IMR-90 (cell line): ENCODE results near the gene DDX21. TPM values are rescaled to one million over a fixed set of nuclear protein-coding genes. Genes with fewer than 3 reads are reported as not detected.

Experiments
- ATAC-seq: fragments of 200-7000 bp; cut with Tn5 transposase; 2 replicates; pipeline ENCODE4 v1.9.1; 2020; ENCODE audit warnings: low read depth, mild to moderate bottlenecking, moderate library complexity
- BruUV-seq: library from RNA; stranded (reverse); fragments of 400-500 nt; replicated peaks from 2 replicates; lab custom pipeline; 2021; lab: Mats Ljungman, UMichigan
- CTCF ChIA-PET: fragments of 300-600 bp; formaldehyde crosslinking; extraction: SDS; loops from one replicate; lab custom pipeline; 2021; ENCODE audit warnings: antibody characterized with exemption; lab: Yijun Ruan, JAX
- POLR2A ChIA-PET: fragments of 300-600 bp; sonication (Branson Sonifier 250); formaldehyde crosslinking; loops from one replicate; lab custom pipeline; 2022; ENCODE audit warnings: antibody characterized with exemption; ENCODE audit not compliant: unreplicated experiment; lab: Charles Lee
- DNase-seq: peaks from one replicate; pipeline ENCODE4 v3.0.0; 2013
- H2AFZ ChIP-seq: replicated peaks from 2 replicates; pipeline ENCODE3; 2013; ENCODE audit warnings: low read length, mild to moderate bottlenecking; ENCODE audit not compliant: poor library complexity
- H2AK5ac ChIP-seq: 2 replicates; pipeline ENCODE4 v1.6.1; 2013; ENCODE audit warnings: low read depth, low read length, inconsistent platforms
- H2AK9ac ChIP-seq: replicated peaks from 2 replicates; pipeline ENCODE3; 2013; ENCODE audit warnings: mild to moderate bottlenecking, low read depth, low read length, moderate library complexity; ENCODE audit not compliant: poor library complexity
- H2BK120ac ChIP-seq: 2 replicates; pipeline ENCODE4 v1.6.1; 2013; ENCODE audit warnings: low read depth, low read length, inconsistent platforms
- H2BK15ac ChIP-seq: 3 replicates; pipeline ENCODE4 v1.6.1; 2013; ENCODE audit warnings: low read depth, low read length, inconsistent platforms
- H2BK20ac ChIP-seq: 2 replicates; pipeline ENCODE4 v1.6.1; 2013; ENCODE audit warnings: low read depth, mild to moderate bottlenecking, inconsistent platforms, low read length, moderate library complexity
- H2BK5ac ChIP-seq: 2 replicates; pipeline ENCODE4 v1.6.1; 2013; ENCODE audit warnings: mild to moderate bottlenecking, low read depth, low read length, inconsistent platforms; ENCODE audit not compliant: poor library complexity, severe bottlenecking
- H3K14ac ChIP-seq: replicated peaks from 2 replicates; pipeline ENCODE4 v1.6.1; 2013; ENCODE audit warnings: low read depth, low read length, inconsistent platforms
- H3K18ac ChIP-seq: 2 replicates; pipeline ENCODE4 v1.6.1; 2013; ENCODE audit warnings: low read depth, low read length, control low read depth
- H3K23ac ChIP-seq: 2 replicates; pipeline ENCODE4 v1.6.1; 2013; ENCODE audit warnings: low read depth, low read length, inconsistent platforms
- H3K27ac ChIP-seq: 2 replicates; pipeline ENCODE4 v1.5.1; 2013; ENCODE audit warnings: mild to moderate bottlenecking, control low read depth, low read length; ENCODE audit not compliant: insufficient read depth
- H3K27me3 ChIP-seq: 2 replicates; pipeline ENCODE4 v1.6.1; 2013; ENCODE audit warnings: low read length; ENCODE audit not compliant: control insufficient read depth, insufficient read depth
- H3K36me3 ChIP-seq: 2 replicates; pipeline ENCODE4 v1.6.1; 2013; ENCODE audit warnings: low read length, mixed read lengths; ENCODE audit not compliant: control insufficient read depth, insufficient read depth
- H3K4ac ChIP-seq: 2 replicates; pipeline ENCODE4 v1.6.1; 2013; ENCODE audit warnings: low read depth, low read length, inconsistent platforms
- H3K4me1 ChIP-seq: 2 replicates; pipeline ENCODE4 v1.6.1; 2013; ENCODE audit warnings: low read length, mixed read lengths; ENCODE audit not compliant: control insufficient read depth, insufficient read depth
- H3K4me2 ChIP-seq: 2 replicates; pipeline ENCODE4 v1.6.1; 2013; ENCODE audit warnings: low read depth, mild to moderate bottlenecking, control low read depth, low read length, moderate library complexity
- H3K4me3 ChIP-seq: 2 replicates; pipeline ENCODE4 v1.5.1; 2013; ENCODE audit warnings: low read depth, mild to moderate bottlenecking, control low read depth, low read length, moderate library complexity; ENCODE audit not compliant: insufficient read depth
- H3K56ac ChIP-seq: 2 replicates; pipeline ENCODE4 v1.6.1; 2013; ENCODE audit warnings: low read length, inconsistent platforms; ENCODE audit not compliant: insufficient read depth; ENCODE audit errors: extremely low read depth
- H3K79me1 ChIP-seq, 2 experiments: 2 replicates each; pipeline ENCODE4 v1.6.1; 2013; ENCODE audit warnings: low read length in 2 of 2, inconsistent platforms in 1 of 2, low read depth in 1 of 2
- H3K9ac ChIP-seq: 2 replicates; pipeline ENCODE4 v1.6.1; 2013; ENCODE audit warnings: low read depth, low read length, control low read depth
- H3K9me1 ChIP-seq: 2 replicates; pipeline ENCODE4 v1.6.1; 2013; ENCODE audit warnings: low read length, inconsistent platforms; ENCODE audit not compliant: insufficient read depth
- H3K9me3 ChIP-seq: 2 replicates; pipeline ENCODE4 v1.6.1; 2013; ENCODE audit warnings: low read length; ENCODE audit not compliant: control insufficient read depth, insufficient read depth
- H4K20me1 ChIP-seq: 2 replicates; pipeline ENCODE4 v1.6.1; 2013; ENCODE audit warnings: low read length, inconsistent platforms; ENCODE audit not compliant: insufficient read depth
- H4K5ac ChIP-seq: 2 replicates; pipeline ENCODE4 v1.6.1; 2013; ENCODE audit warnings: mild to moderate bottlenecking, low read depth, low read length, control low read depth
- H4K8ac ChIP-seq, 2 experiments: 2 replicates each; pipeline ENCODE4 v1.6.1; 2013; ENCODE audit warnings: low read depth in 2 of 2, low read length in 2 of 2, control low read depth in 1 of 2, inconsistent platforms in 1 of 2
- H4K91ac ChIP-seq: 2 replicates; pipeline ENCODE4 v1.6.1; 2013; ENCODE audit warnings: low read depth, low read length, inconsistent platforms; ENCODE audit not compliant: insufficient read depth
- BHLHE40 ChIP-seq: fragments of 150-350 bp; IDR thresholded peaks from 2 replicates; pipeline ENCODE4 v1.6.1; 2016; ENCODE audit warnings: mild to moderate bottlenecking, low read depth, low read length
- CHD1 ChIP-seq: IDR thresholded peaks from 2 replicates; pipeline ENCODE4 v1.6.1; 2012; ENCODE audit warnings: low read depth, low read length, improper control_type of control experiment
- FOS ChIP-seq: fragments of 150-350 bp; IDR thresholded peaks from 2 replicates; pipeline ENCODE4 v1.6.1; 2016; ENCODE audit warnings: low read depth, low read length
- MAFK ChIP-seq: IDR thresholded peaks from 2 replicates; pipeline ENCODE4 v1.6.1; 2012; ENCODE audit warnings: low read depth, low read length, improper control_type of control experiment
- MAZ ChIP-seq: IDR thresholded peaks from 2 replicates; pipeline ENCODE4 v1.6.1; 2012; ENCODE audit warnings: low read depth, mild to moderate bottlenecking, low read length, improper control_type of control experiment, moderate library complexity, borderline replicate concordance
- MXI1 ChIP-seq: IDR thresholded peaks from 2 replicates; pipeline ENCODE4 v1.6.1; 2012; ENCODE audit warnings: low read depth, mild to moderate bottlenecking, low read length, moderate library complexity, borderline replicate concordance
- NFE2L2 ChIP-seq: fragments of 150-350 bp; IDR thresholded peaks from 2 replicates; pipeline ENCODE4 v1.6.1; 2016; ENCODE audit warnings: low read depth, mild to moderate bottlenecking, low read length
- POLR2A ChIP-seq: IDR thresholded peaks from 2 replicates; pipeline ENCODE4 v1.6.1; 2012; ENCODE audit warnings: mild to moderate bottlenecking, low read depth, low read length
- SMC3 ChIP-seq: fragments of 150-350 bp; IDR thresholded peaks from 2 replicates; pipeline ENCODE4 v1.6.1; 2016; ENCODE audit warnings: low read depth, mild to moderate bottlenecking, antibody characterized with exemption, low read length, moderate library complexity
- USF2 ChIP-seq: fragments of 150-350 bp; IDR thresholded peaks from 2 replicates; pipeline ENCODE4 v1.6.1; 2017; ENCODE audit warnings: mild to moderate bottlenecking, antibody characterized with exemption, low read length, low read depth
- WGBS, 2 experiments: methylation state at CpG; one replicate each; pipeline versions ENCODE4 v1.1.5 to v1.1.7; 2013; ENCODE audit warnings: missing lambda C conversion rate in 2 of 2; ENCODE audit not compliant: insufficient read length in 1 of 2; ENCODE audit errors: extremely low coverage in 2 of 2; 5-methylcytosine and 5-hydroxymethylcytosine counted together
- dilution Hi-C: fragments of 300-500 bp; cut with HindIII; formaldehyde crosslinking; loops from one replicate; pipeline ENCODE4 v1.14.3; 2018; ENCODE audit warnings: low sequenced_read_pairs; ENCODE audit not compliant: unreplicated experiment
- in situ Hi-C: fragments of 300-500 bp; cut with MboI; formaldehyde crosslinking; loops from 3 replicates; pipeline ENCODE4 v1.14.3; 2019; ENCODE audit warnings: low sequenced_read_pairs, inconsistent platforms, mixed read lengths
- intact Hi-C: fragments of 100-400 bp; cut with micrococcal nuclease; formaldehyde crosslinking; loops from 2 replicates; pipeline ENCODE4 v1.10.0; 2022
- polyA plus RNA-seq, 3 experiments: library from polyadenylated mRNA; depleted of rRNA; stranded (reverse); fragments of >200 nt; gene quantifications; 2 replicates each; pipeline ENCODE4 v1.2.3, GENCODE V29; 2012; ENCODE audit warnings: low replicate concordance in 1 of 3
- total RNA-seq: library from RNA; depleted of rRNA; stranded (reverse); fragments of >200 nt; gene quantifications from 2 replicates; pipeline ENCODE4 v1.2.3, GENCODE V29; 2012

The DDX21 gene
- total and polyA plus RNA-seq, 2 of the 4 experiments (the other 2 are of a cell fraction) = 43.2 to 73.7 TPM

- TF ChIP-seq USF2 = no peak
- TF ChIP-seq CHD1 = no peak
- no peak for TF ChIP-seq POLR2A
- no peak for TF ChIP-seq MAZ
- no peak for TF ChIP-seq FOS
- no peak for TF ChIP-seq MXI1
- no peak for TF ChIP-seq MAFK
- no peak for TF ChIP-seq NFE2L2
- no peak for TF ChIP-seq SMC3
- TF ChIP-seq BHLHE40 = no peak
- no peak overlapping the region for H2BK15ac ChIP-seq
- DNase-seq (no peak), ATAC-seq (no peak)
- peaks cover 0 to 10% of the 10 kb centered on the region in 2 experiments; a peak in 3 of 4 replicates for H3K79me1 ChIP-seq
- no peak overlapping the region for H3K4me3 ChIP-seq
- H4K20me1 ChIP-seq = no peaks in the 10 kb centered on the region
- H3K23ac ChIP-seq = no peak overlapping the region
- in situ Hi-C loops = no loop called here
- H3K18ac ChIP-seq = no peak overlapping the region
- WGBS, 2 experiments = 96% methylated on average over 3 of the region's 3 CpGs; no CpG with 5 or more reads in 1 of the 2 experiments
- no peak overlapping the region for H4K5ac ChIP-seq
- no peaks in the 10 kb centered on the region for H3K9me1 ChIP-seq
- H3K4ac ChIP-seq = no peak overlapping the region
- H4K91ac ChIP-seq = no peak overlapping the region
- H2BK120ac ChIP-seq = no peak overlapping the region
- H3K9me3 ChIP-seq = no peaks in the 10 kb centered on the region
- no peak overlapping the region for H3K27ac ChIP-seq
- H2BK20ac ChIP-seq = no peak overlapping the region
- no peak overlapping the region for H2AFZ ChIP-seq
- no peak overlapping the region for H3K4me2 ChIP-seq
- H2BK5ac ChIP-seq = no peak overlapping the region
- H2AK5ac ChIP-seq = no peak overlapping the region
- no peaks in the 10 kb centered on the region for H3K27me3 ChIP-seq
- no peak overlapping the region for H3K14ac ChIP-seq
- dilution Hi-C loops = no loop called here
- H2AK9ac ChIP-seq = no peak overlapping the region
- ChIA-PET CTCF (no interaction called here), POLR2A (no interaction called here)
- intact Hi-C loops = no loop called here
- peaks cover 23% of the 10 kb centered on the region for H3K36me3 ChIP-seq
- no TSS peak for BruUV-seq
- no peak overlapping the region for H4K8ac ChIP-seq
- no peak overlapping the region for H3K56ac ChIP-seq
- H3K9ac ChIP-seq = no peak overlapping the region
- no peaks in the 10 kb centered on the region for H3K4me1 ChIP-seq
Observed at GRCh38 chr10:68950598-68950997, 5.4 kb upstream of the DDX21 start.
